HepG2 (cell line): ENCODE data around the gene DOC2A. TPM values are rescaled to one million over a fixed set of nuclear protein-coding genes. Genes with fewer than 3 reads are reported as not detected.
A peak's percentile ranks its signal among the peaks of the same experiment; 100 is the strongest.

Experiments used
- CC2D1A ChIP-seq: sonication (generic); formaldehyde crosslinking; IDR thresholded peaks from 2 replicates; pipeline ENCODE4 v1.8.1; 2023; ENCODE audit warnings: mild to moderate bottlenecking, missing genetic modification reagents
- HES4 ChIP-seq: sonication (generic); formaldehyde crosslinking; IDR thresholded peaks from 2 replicates; pipeline ENCODE4 v1.9.0; 2021; ENCODE audit warnings: mild to moderate bottlenecking, missing genetic modification reagents, borderline replicate concordance
- HNF4A ChIP-seq: sonication (generic); formaldehyde crosslinking; IDR thresholded peaks from 2 replicates; pipeline ENCODE4 v1.4.0; 2020; ENCODE audit warnings: missing genetic modification reagents
- MAFF ChIP-seq: IDR thresholded peaks from 2 replicates; pipeline ENCODE4 v1.6.1; 2011; ENCODE audit warnings: low read depth, low read length, improper control_type of control experiment
- RARA ChIP-seq: IDR thresholded peaks from 2 replicates; pipeline ENCODE4 v1.6.1; 2016; ENCODE audit warnings: missing genetic modification reagents, missing compliant biosample characterization
- SALL1 ChIP-seq: sonication (generic); formaldehyde crosslinking; IDR thresholded peaks from 2 replicates; pipeline ENCODE4 v1.8.0; 2022; ENCODE audit warnings: mild to moderate bottlenecking, missing genetic modification reagents
- SMARCE1 ChIP-seq: fragments of 450-650 bp; IDR thresholded peaks from 2 replicates; pipeline ENCODE4 v1.6.1; 2017; ENCODE audit warnings: borderline replicate concordance
- SRSF4 ChIP-seq: fragments of 200-400 bp; formaldehyde crosslinking; IDR thresholded peaks from one replicate; pipeline ENCODE4 v1.6.1; 2018; ENCODE audit warnings: mild to moderate bottlenecking, low read depth, low read length, moderate library complexity; ENCODE audit not compliant: poor library complexity, severe bottlenecking
- TEAD3 ChIP-seq: optimal IDR thresholded peaks from 2 replicates; pipeline ENCODE3; 2016; ENCODE audit warnings: borderline replicate concordance
- ZFX ChIP-seq: sonication (generic); formaldehyde crosslinking; IDR thresholded peaks from 2 replicates; pipeline ENCODE4 v1.4.0; 2020; ENCODE audit warnings: mild to moderate bottlenecking, low read depth, missing genetic modification reagents, moderate library complexity
- ZNF7 ChIP-seq: IDR thresholded peaks from 2 replicates; pipeline ENCODE4 v1.6.1; 2016; ENCODE audit warnings: missing biosample characterization, missing genetic modification reagents
- polyA plus RNA-seq, 8 experiments: library from polyadenylated mRNA; depleted of rRNA in 3 of 8; stranded (reverse) in 7 of 8; unstranded in 1 of 8; fragments of >200 nt; fragmentation: Illumina TruSeq in 4 of 8; extraction: Trizol in 4 of 8; gene quantifications; 2 replicates each; pipeline versions ENCODE4 v1.2.1 to v1.2.3, GENCODE V29; 2011 to 2016; ENCODE audit warnings: low read depth in 4 of 8, missing spikeins in 1 of 8, mixed read lengths in 1 of 8; ENCODE audit not compliant: insufficient read depth in 1 of 8
- total RNA-seq, 5 experiments: library from RNA; depleted of rRNA; stranded (reverse); fragments of >200 nt; fragmentation: Illumina TruSeq; extraction: Trizol; gene quantifications; 2 replicates each; pipeline ENCODE4 v1.2.3, GENCODE V29; 2016; ENCODE audit warnings: low read depth in 1 of 5
- TF ChIP-seq, protein P1 (sequence below): IDR thresholded peaks from 2 replicates; pipeline ENCODE4 v1.6.1; 2016; ENCODE audit warnings: mild to moderate bottlenecking
- TF ChIP-seq, protein P2 (sequence below): sonication (generic); formaldehyde crosslinking; IDR thresholded peaks from 2 replicates; pipeline ENCODE4 v1.8.0; 2022; ENCODE audit warnings: missing genetic modification reagents, mild to moderate bottlenecking, inconsistent platforms, borderline replicate concordance
- TF ChIP-seq, protein P3 (sequence below): sonication (generic); formaldehyde crosslinking; IDR thresholded peaks from 2 replicates; pipeline ENCODE4 v1.4.0; 2020; ENCODE audit warnings: mild to moderate bottlenecking, missing genetic modification reagents, borderline replicate concordance

DOC2A gene
- total and polyA plus RNA-seq, 2 of the 13 experiments (the other 11 are each of a cell fraction or from before 2014, with no cell fraction given), result 0.15 to 0.55 TPM

DNA sequence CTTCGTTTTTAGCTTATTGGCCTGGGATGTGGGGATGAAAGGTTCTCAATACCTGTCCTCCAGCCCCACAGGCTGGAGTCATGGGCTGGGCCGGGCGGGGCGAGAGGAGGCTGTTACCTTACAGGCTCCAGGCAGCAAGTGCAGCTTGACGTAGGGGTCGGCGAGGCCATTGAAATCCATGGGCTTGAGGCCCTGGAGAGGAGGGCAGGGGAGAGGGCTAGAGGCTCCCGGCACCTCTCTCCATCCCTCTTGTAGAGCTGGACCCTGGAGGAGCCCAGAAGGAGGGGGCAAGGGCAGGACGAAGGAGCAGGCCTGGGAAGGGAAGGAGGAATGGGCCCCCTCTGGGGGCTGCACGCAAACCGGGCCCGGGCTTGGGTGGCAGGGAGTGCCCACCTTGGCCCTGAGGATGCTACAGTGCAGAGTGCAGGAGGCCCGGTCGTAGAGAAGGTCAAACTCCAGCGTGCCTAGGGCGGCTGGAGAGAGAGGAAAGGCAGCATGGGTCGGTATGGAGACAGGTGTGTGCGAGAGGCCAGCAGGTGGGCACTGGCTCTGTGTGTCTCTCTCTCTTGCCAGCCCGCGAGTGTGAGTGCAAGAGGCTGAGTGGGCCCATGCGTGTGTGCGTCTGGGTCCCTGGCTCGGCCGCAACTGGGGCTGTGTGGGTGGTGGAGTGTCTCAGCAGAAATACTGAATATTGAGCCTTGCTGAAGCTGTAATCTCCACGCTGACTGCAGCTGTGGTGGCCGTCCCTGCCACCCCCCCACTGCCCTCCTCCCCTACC, 1.6 kb downstream of the DOC2A start (continued):
- no peak for TF ChIP-seq SRSF4
- no peak for TF ChIP-seq MAFF
- no peak for TF ChIP-seq SMARCE1
- TF ChIP-seq, protein P1, sequence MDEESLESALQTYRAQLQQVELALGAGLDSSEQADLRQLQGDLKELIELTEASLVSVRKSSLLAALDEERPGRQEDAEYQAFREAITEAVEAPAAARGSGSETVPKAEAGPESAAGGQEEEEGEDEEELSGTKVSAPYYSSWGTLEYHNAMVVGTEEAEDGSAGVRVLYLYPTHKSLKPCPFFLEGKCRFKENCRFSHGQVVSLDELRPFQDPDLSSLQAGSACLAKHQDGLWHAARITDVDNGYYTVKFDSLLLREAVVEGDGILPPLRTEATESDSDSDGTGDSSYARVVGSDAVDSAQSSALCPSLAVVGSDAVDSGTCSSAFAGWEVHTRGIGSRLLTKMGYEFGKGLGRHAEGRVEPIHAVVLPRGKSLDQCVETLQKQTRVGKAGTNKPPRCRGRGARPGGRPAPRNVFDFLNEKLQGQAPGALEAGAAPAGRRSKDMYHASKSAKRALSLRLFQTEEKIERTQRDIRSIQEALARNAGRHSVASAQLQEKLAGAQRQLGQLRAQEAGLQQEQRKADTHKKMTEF, result no peak
- peak; percentile 54 for TF ChIP-seq SALL1
- TF ChIP-seq ZFX, result 0 out of 2 replicates have a peak, but pooled peaks have one; percentile 25
- TF ChIP-seq RARA (CRISPR knock-in tag), result no peak
- TF ChIP-seq HES4, result 0 out of 2 replicates have a peak, but pooled peaks have one; percentile 43
- TF ChIP-seq, protein P2, sequence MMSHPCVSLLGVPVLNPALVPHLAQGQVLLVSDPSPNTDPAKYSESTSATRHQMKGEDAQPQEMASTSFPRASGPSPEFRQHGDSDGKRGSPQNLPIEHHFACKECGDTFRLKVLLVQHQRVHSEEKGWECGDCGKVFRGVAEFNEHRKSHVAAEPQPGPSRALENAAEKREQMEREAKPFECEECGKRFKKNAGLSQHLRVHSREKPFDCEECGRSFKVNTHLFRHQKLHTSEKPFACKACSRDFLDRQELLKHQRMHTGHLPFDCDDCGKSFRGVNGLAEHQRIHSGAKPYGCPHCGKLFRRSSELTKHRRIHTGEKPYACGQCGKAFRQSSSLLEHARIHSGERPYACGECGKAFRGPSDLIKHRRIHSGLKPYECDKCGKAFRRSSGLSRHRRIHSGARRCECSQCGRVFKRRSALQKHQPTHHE (CRISPR knock-in tag), result no peak
- TF ChIP-seq, protein P3, sequence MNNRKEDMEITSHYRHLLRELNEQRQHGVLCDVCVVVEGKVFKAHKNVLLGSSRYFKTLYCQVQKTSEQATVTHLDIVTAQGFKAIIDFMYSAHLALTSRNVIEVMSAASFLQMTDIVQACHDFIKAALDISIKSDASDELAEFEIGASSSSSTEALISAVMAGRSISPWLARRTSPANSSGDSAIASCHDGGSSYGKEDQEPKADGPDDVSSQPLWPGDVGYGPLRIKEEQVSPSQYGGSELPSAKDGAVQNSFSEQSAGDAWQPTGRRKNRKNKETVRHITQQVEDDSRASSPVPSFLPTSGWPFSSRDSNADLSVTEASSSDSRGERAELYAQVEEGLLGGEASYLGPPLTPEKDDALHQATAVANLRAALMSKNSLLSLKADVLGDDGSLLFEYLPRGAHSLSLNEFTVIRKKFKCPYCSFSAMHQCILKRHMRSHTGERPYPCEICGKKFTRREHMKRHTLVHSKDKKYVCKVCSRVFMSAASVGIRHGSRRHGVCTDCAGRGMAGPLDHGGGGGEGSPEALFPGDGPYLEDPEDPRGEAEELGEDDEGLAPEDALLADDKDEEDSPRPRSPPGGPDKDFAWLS (CRISPR knock-in tag), result no peak
- TF ChIP-seq ZNF7 (CRISPR knock-in tag), result no peak
- TF ChIP-seq HNF4A (CRISPR knock-in tag), result peak; percentile 59
- TF ChIP-seq CC2D1A, result no peak
- peak; percentile 21 for TF ChIP-seq TEAD3
- TF ChIP-seq, all 625 proteins: peak for 9
